Measurements from ENCODE around the gene MRPS24. TPM values are rescaled to one million over a fixed set of nuclear protein-coding genes. Genes with fewer than 3 reads are reported as not detected.
"Not testable (repeated sequence)": the region's sequence is repeated elsewhere in the genome, so short reads cannot be mapped to it uniquely, and the experiment has no call there.

MRPS24 gene
- total RNA-seq, result 119 and 123 TPM in 2 replicates

DNA sequence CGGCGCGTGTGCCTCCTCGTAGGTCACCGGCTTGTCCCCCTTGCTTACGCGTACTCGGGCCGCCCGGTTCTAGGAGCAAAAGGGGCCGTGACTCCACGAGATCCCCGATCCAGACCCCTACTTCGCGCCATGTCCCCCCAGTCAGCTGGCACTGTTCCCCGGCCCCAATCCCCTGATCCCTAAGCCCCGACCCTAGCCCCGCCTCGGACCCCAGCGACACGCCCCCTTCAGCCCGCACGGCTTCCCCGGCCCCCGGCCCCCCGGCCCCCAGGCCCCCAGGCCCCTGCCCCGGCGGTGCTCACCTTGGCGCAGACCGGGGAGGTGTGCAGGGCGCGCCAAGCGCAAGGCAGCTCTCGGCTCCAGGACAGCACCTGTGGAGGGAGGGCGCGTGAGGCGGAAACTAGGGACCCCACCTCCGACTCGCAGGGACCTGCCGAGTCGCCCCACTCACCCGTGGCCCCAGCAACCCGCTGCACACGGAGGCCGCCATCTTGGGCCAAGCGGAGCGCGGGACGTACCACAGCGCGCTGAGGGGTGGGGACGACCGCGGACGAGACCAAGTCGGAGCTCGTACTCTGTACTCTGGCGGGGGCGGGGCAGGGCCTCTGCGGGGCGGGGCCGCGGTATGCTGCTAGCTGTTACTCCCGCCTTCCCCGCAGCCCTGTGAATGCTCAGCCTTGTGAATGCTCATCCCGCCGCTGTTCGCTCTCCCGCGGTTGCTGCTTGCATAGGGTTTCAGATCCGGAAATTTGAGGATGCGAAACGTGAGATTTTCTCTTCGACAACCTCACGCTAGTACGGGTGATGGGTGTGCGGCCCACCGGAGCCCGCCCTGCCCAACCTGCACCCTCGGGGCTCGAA, at the start of gene MRPS24:
Gene MRPS24 (minus strand): TSS at position 512 of the 861 bp plus-strand sequence. CDS start 22 bp downstream, at position 490.
- Mint-ChIP-seq H3K4me3 (peak within 1 kb of the TSS; percentile 95), H3K27me3 (no peaks in the 10 kb centered on the region), H3K4me1 (peaks cover 18% of the 10 kb centered on the region), H3K27ac (peak within 1 kb of the TSS; percentile 84), H3K36me3 (ENCODE audit: low read depth) (peaks cover 30% of the 10 kb centered on the region), H3K9me3 (no peaks in the 10 kb centered on the region)
- intact Hi-C loops (cut with micrococcal nuclease), result loop anchor here (1.0 to 2.0 kb wide), 3 partner anchors 34 to 57 kb away; partner anchors contain the start of genes UBE2D4 and URGCP
- peak; percentile 98 for DNase-seq

DNA sequence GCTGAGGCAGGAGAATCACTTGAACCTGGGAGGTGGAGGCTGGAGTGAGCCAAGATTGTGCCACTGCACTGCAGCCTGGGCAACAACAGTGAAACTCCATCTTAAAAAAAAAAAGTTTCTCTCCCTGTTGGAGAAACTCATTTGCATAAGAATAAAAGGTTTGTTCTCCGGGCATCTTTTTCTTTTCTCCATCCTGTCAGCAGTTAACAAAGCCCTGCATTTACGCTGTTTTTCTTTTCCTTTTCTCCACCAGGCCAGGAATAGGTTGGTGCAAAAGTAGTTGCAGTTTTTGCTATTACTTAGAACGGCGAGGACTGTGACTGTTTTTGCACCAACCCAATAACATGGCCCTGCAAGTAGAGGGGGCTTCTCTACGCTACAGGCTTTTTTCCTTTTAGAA, 46.6 kb upstream of the MRPS24 start:
- Mint-ChIP-seq H3K27me3 (no peaks in the 10 kb centered on the region), H3K4me1 (no peaks in the 10 kb centered on the region), H3K27ac (no peak overlapping the region), H3K36me3 (ENCODE audit: low read depth) (peaks cover 11% of the 10 kb centered on the region), H3K9me3 (no peaks in the 10 kb centered on the region), H3K4me3 (no peak overlapping the region)
- intact Hi-C loops (cut with micrococcal nuclease), result no loop called here
- no peak for DNase-seq

DNA sequence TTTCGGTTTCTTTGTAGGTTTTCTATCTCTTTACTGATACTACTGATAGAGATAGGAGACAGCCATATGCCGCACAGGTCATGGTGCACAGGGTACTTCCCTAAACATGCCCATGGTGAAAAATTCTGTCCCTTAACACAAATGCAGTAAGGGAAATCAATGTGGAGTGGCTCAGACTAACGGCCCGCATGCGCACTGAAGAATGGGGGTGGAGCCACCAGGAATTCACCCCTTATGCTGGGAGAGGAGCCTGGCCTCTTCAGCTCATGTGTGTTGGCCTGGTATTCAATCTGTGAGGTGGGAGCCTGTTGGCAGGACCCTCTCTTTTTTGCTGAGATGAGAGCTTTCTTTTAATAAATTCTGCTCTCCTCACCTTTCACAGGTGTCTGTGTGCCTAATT, 45.5 kb upstream of the MRPS24 start:
- H3K36me3 Mint-ChIP-seq (ENCODE audit: low read depth), result peaks cover 12% of the 10 kb centered on the region

DNA sequence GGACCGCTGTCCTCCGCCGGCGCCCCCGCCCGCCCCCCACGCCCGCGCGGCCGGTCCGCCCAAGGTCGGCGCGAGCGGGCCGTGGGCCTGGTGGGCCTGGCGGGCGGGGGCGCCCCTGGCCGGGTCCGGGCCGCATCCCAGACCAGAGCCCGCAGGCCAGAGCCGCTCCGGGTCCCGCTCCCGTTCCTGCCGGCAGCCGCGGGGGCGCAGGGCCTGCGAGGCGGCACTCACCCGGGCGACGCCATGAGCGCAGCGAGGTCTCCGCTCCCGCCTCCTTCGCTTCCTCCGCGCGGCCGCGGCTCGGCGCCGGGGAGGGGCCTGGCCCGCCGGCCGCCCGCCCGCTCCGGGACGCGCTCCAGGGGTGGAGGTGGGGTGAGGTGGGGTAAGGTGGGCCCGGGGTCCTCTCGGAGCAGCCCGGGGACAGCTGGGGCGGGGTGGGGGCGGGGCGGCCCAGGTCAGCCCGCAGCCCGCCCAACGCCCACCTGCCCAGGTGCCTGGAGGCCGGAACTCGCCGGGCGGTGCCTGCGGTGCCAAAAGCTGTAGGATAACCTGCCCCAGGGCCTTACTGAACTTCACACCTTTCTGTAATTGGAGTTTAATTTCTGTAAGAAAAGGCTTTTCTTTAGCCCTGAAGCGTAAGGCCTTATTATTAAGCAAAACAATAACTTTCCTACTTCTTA, 37.2 kb upstream of the MRPS24 start, which contains the start of gene URGCP:
Gene URGCP (minus strand): TSS at position 266 of the 680 bp plus-strand sequence. CDS start 21 bp downstream, at position 245.
- Mint-ChIP-seq H3K4me1 (peaks cover 29% of the 10 kb centered on the region), H3K9me3 (no peaks in the 10 kb centered on the region), H3K36me3 (ENCODE audit: low read depth) (peaks cover 13% of the 10 kb centered on the region), H3K4me3 (peak within 1 kb of the TSS; percentile 92), H3K27ac (peak within 1 kb of the TSS; percentile 94), H3K27me3 (no peaks in the 10 kb centered on the region)
- DNase-seq, result peak; percentile 89
- intact Hi-C loops (cut with micrococcal nuclease), result loop anchor here (1.0 to 2.0 kb wide), 2 partner anchors 20 to 38 kb away; partner anchors contain the start of genes MRPS24 and UBE2D4

More for the DNA sequence above, 45.5 kb upstream of the MRPS24 start:
- H3K9me3 Mint-ChIP-seq, result no peaks in the 10 kb centered on the region
- no peak overlapping the region for H3K4me3 Mint-ChIP-seq
- H3K27ac Mint-ChIP-seq, result no peak overlapping the region
- intact Hi-C loops (cut with micrococcal nuclease), result no loop called here
- DNase-seq, result no peak
- H3K27me3 Mint-ChIP-seq, result no peaks in the 10 kb centered on the region
- H3K4me1 Mint-ChIP-seq, result no peaks in the 10 kb centered on the region

DNA sequence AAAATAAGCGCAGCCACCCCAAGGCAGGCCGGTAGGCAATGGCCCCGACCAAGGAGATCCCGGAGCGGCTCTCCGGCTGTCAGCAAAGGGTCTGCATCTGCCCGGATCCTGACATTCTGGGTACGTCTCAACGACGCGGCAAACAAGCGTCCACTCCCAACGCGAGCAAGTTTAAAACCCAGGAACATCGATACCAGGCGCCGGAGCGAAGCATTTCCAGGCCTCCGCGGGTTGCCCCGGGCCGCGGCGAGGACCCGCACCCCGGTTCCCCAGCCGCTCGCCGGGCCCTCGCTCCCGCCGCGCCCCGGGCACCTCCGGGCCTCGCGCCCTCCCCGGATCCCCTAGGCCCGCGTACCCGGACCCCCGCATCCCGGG, 36.6 kb upstream of the MRPS24 start:
- intact Hi-C loops (cut with micrococcal nuclease), result loop anchor here (1.0 to 2.0 kb wide), 2 partner anchors 20 to 37 kb away; partner anchors contain the start of genes MRPS24 and UBE2D4
- H3K9me3 Mint-ChIP-seq, result no peaks in the 10 kb centered on the region
- H3K27ac Mint-ChIP-seq, result peak overlapping the region; percentile 94
- peaks cover 29% of the 10 kb centered on the region for H3K4me1 Mint-ChIP-seq
- H3K36me3 Mint-ChIP-seq (ENCODE audit: low read depth), result peaks cover 12% of the 10 kb centered on the region
- peak overlapping the region; percentile 92 for H3K4me3 Mint-ChIP-seq
- no peaks in the 10 kb centered on the region for H3K27me3 Mint-ChIP-seq
- DNase-seq, result peak; percentile 74

DNA sequence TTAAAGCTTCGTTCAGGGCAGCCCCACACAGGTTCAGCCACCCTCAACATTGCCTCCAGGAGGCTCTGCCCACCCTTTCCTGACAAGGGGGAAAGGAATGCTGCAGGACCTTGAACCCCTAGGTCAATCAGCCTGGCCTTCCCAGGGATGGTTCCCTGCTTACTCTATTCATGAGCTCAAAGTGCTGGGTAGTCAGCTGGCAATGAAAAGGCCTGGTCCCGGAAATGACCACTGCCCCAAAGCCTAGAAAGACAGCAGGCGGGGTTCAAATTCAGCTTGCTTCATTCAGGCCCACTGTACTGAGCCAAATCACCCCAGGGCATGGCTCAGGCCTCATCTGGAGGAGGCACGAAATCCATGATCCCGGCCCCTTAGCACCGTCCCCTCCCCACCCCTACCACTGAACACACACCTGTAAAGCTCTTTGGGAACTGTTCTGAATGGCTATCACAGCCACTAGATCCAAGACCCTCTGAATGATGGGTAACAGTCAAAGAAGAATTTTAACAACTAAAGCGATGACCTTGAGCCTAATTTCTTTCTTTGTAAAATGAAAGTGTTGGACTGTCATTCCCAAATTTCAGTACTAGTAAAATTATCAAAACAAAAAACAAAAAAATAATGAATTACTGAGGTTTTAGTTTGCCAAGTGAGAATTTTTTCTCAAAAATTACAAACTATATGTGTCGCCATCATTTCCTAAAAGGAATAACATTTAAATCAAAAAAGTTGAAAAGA, 36.1 kb upstream of the MRPS24 start:
- Mint-ChIP-seq H3K27me3 (no peaks in the 10 kb centered on the region), H3K4me3 (peak overlapping the region; percentile 92), H3K36me3 (ENCODE audit: low read depth) (peaks cover 10% of the 10 kb centered on the region), H3K4me1 (peaks cover 29% of the 10 kb centered on the region), H3K27ac (peak overlapping the region; percentile 94), H3K9me3 (no peaks in the 10 kb centered on the region)
- DNase-seq, result no peak
- intact Hi-C loops (cut with micrococcal nuclease), result no loop called here

DNA sequence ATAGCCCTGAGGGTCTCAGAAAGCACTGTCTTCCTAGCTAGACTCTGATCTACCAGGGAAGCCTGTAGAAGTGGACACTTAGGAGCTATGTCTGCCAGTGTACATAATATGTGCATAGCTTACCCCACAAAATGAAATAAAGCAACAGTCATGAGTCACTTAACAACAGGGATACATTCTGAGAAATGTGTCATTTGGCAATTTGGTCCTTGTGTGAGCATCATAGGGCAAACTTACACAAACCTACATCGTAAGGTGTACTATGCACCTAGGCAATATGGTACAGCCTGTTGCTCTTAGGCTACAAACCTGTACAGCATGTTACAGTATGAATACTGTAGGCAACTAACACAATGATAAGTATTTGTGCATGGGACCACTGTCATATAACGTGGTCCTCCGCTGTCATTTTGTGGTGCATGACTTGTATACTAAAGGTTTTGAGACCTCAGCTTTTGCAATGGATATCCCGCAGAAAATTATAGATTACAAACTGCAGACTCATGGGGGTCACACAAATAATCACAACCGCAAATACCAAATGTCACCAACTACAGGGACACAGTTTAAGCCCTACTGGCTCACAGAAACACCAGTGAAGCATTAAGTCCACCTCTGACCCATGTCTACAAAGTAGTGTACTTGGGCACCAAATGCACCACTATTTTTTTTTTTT, 35.4 kb upstream of the MRPS24 start:
- Mint-ChIP-seq H3K27ac (peak overlapping the region; percentile 39), H3K4me1 (peaks cover 29% of the 10 kb centered on the region), H3K36me3 (ENCODE audit: low read depth) (peaks cover 10% of the 10 kb centered on the region), H3K27me3 (no peaks in the 10 kb centered on the region), H3K9me3 (no peaks in the 10 kb centered on the region), H3K4me3 (peak overlapping the region; percentile 92)
- no peak for DNase-seq
- intact Hi-C loops (cut with micrococcal nuclease), result no loop called here

DNA sequence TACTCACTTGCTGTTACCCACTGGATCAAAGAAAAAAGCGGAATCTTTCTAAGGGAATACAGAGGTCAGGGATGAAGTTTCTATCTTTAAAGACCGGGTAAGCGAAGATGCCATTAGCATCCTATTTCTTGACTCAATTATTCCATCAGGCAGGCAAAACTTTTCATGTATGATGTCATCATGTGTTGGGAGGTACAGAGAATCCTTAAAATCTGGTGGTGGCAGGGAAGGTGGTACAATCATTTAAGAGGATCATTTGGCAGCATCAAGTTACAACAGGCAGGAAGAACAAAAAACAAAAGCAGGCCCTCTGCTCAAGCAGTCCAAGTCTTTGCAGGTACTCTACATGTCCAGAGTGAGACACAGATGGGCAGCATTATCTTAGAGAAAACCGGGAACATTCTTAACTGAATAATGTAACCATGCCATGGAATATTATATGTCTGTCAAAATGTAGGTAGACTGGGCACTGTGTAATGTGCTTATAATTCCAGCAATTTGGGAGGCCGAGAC, 33.3 kb upstream of the MRPS24 start:
- intact Hi-C loops (cut with micrococcal nuclease), result no loop called here
- Mint-ChIP-seq H3K36me3 (ENCODE audit: low read depth) (peaks cover 10% of the 10 kb centered on the region), H3K27ac (no peak overlapping the region), H3K4me1 (peaks cover 29% of the 10 kb centered on the region), H3K27me3 (no peaks in the 10 kb centered on the region), H3K9me3 (no peaks in the 10 kb centered on the region), H3K4me3 (no peak overlapping the region)
- DNase-seq, result no peak

DNA sequence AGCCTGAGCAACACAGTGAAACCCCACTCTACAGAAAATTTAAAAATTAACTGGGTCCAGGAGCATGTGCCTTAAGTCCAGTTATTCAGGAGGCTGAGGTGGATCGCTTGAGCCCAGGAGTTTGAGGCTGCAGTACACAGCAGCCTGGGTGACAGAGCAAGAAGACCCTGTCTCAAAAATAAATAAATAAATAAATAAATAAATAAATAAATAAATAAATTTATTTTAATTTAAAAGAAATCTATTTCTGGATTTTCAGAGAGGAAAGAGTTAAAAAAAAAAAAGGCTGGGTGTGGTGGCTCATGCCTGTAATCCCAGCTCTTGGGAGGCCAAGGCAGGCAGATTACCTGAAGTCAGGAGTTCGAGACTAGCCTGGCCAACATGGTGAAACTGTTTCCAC, 29.3 kb upstream of the MRPS24 start:
- intact Hi-C loops (cut with micrococcal nuclease); H3K27me3 Mint-ChIP-seq; DNase-seq; H3K27ac Mint-ChIP-seq; H3K4me3 Mint-ChIP-seq; H3K9me3 Mint-ChIP-seq: not testable (repeated sequence)
- H3K4me1 Mint-ChIP-seq, result peaks cover 15% of the 10 kb centered on the region
- H3K36me3 Mint-ChIP-seq (ENCODE audit: low read depth), result peaks cover 23% of the 10 kb centered on the region

DNA sequence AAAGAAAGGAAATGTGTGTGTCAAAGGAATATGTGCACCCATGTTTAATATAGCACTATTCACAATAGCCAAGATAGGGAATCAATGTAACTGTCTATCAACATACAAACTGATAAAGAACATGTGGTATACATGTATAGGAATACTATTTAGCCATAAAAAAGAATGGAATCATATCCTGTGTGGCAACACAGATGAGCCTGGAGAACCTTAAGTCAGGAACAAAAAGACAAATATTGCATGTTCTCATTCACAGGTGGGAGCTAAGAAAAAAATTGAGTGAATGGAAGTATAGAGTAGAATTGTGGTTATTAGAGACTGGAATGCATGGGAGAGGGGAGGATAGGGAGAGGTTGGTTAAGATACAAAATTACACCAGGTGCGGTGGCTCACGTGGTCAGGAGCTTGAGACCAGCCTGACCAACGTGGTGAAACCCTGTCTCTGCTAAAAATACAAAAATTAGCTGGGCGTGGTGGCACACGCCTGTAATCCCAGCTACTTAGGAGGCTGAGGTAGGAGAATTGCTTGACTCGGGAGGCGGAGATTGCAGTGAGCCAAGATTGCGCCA, 26.6 kb upstream of the MRPS24 start:
- no peak overlapping the region for H3K27ac Mint-ChIP-seq
- H3K36me3 Mint-ChIP-seq (ENCODE audit: low read depth), result peaks cover 20% of the 10 kb centered on the region
- peaks cover 18% of the 10 kb centered on the region for H3K4me1 Mint-ChIP-seq
- H3K9me3 Mint-ChIP-seq, result no peaks in the 10 kb centered on the region
- no peaks in the 10 kb centered on the region for H3K27me3 Mint-ChIP-seq
- intact Hi-C loops (cut with micrococcal nuclease), result no loop called here
- DNase-seq, result no peak
- H3K4me3 Mint-ChIP-seq, result no peak overlapping the region

DNA sequence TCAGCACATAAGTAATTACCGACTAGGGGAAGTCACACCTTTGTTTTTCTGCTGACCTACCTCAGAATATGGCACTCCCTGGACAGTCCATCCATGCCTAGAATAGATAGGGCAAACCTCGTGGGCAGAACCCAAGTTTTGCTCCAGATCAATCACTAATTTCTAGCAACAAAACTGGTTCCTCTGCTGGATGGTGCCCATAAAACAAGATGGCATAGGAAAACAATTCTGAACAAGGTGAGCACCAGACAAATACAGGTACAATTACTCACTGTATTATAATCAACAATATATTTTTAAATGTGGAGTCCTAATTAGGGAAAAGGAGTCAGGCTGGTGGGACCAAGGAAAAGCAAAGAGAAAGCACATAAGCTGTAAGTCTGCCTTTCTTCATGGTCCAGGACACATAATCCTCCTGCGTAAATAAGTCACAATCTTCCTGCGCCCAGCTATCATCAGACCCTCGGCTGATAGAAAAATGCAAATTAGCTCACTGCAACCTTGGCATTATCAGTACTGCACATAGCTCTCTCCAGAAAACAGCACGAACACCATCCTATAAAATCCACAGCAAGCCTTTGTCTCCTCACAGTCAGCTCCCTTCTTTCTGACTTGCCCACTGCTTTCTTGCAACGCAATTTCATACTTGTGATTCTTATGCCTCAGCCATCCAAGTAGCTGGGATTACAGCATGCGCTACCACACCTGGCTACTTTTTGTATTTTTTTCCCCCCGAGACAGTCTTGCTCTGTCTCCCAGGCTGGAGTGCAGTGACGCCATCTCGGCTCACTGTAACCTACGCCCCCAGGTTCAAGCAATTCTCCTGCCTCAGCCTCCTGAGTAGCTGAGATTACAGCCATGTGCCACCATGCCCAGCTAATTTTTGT, 22.0 kb upstream of the MRPS24 start:
- Mint-ChIP-seq H3K4me3 (no peak overlapping the region), H3K27ac (no peak overlapping the region), H3K9me3 (no peaks in the 10 kb centered on the region), H3K27me3 (no peaks in the 10 kb centered on the region), H3K36me3 (ENCODE audit: low read depth) (peaks cover 21% of the 10 kb centered on the region), H3K4me1 (peaks cover 26% of the 10 kb centered on the region)
- DNase-seq, result no peak
- intact Hi-C loops (cut with micrococcal nuclease), result no loop called here

DNA sequence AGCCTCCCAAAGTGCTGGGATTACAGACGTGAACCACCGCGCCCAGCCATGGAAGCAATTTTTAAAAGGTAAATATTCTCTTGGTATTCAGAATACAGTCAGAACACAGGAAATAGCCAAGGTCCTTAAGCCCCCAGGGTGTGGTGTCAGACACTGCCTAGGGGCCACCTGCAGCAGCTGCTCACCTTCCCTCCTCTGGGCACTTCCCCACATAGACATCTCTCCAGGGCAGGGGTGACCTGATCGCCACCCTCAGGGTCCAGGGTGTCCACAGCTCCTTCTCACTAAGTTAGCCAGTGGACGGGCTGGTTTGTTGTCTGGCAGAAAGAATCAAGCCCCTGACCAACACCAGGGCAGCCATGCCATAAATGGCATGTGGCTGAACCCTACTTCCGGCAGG, 21.2 kb upstream of the MRPS24 start:
- Mint-ChIP-seq H3K27ac (no peak overlapping the region), H3K4me3 (no peak overlapping the region), H3K27me3 (no peaks in the 10 kb centered on the region), H3K36me3 (ENCODE audit: low read depth) (peaks cover 18% of the 10 kb centered on the region), H3K4me1 (peaks cover 25% of the 10 kb centered on the region), H3K9me3 (no peaks in the 10 kb centered on the region)
- DNase-seq, result no peak
- intact Hi-C loops (cut with micrococcal nuclease), result no loop called here
